Keratinocyte (primary cell): ENCODE data around the gene FTO. TPM values are rescaled to one million over a fixed set of nuclear protein-coding genes. Genes with fewer than 3 reads are reported as not detected.
A peak's percentile ranks its signal among the peaks of the same experiment; 100 is the strongest.

ENCODE experiments used
- DNase-seq: peaks from one replicate; pipeline ENCODE4 v3.0.0-alpha.2; 2011; ENCODE audit warnings: low read depth, missing footprints, low spot score
- FAIRE-seq: peaks from 2 replicates; lab custom pipeline; 2011; peaks lifted over from hg19 to GRCh38; lab: Jason Lieb, UNC
- H2AFZ ChIP-seq: 2 replicates; pipeline ENCODE4 v1.6.0; 2012; ENCODE audit warnings: low read length, control low read depth, inconsistent platforms; ENCODE audit not compliant: control insufficient read depth
- H3K27ac ChIP-seq: 2 replicates; pipeline ENCODE4 v1.5.1; 2011; ENCODE audit warnings: low read length; ENCODE audit not compliant: control insufficient read depth, insufficient read depth
- H3K27me3 ChIP-seq: 3 replicates; pipeline ENCODE4 v1.6.0; 2011; ENCODE audit warnings: low read length; ENCODE audit not compliant: control insufficient read depth, insufficient read depth; ENCODE audit errors: extremely low read depth
- H3K36me3 ChIP-seq, 2 experiments: 2 replicates in 1 of 2; 3 replicates in 1 of 2; pipeline ENCODE4 v1.5.1; 2011; ENCODE audit warnings: low read length in 2 of 2, mild to moderate bottlenecking in 1 of 2; ENCODE audit not compliant: control insufficient read depth in 2 of 2, insufficient read depth in 2 of 2; ENCODE audit errors: extremely low read depth in 1 of 2
- H3K4me1 ChIP-seq: 3 replicates; pipeline ENCODE4 v1.5.1; 2011; ENCODE audit warnings: low read length; ENCODE audit not compliant: control insufficient read depth, insufficient read depth; ENCODE audit errors: extremely low read depth
- H3K4me2 ChIP-seq: 3 replicates; pipeline ENCODE4 v1.6.0; 2011; ENCODE audit warnings: low read depth, low read length; ENCODE audit not compliant: control insufficient read depth, insufficient read depth; ENCODE audit errors: extremely low read depth
- H3K4me3 ChIP-seq, 3 experiments: fragments of 200-600 bp in 1 of 3; sonication (generic) in 1 of 3; 2 replicates in 2 of 3; 3 replicates in 1 of 3; pipeline ENCODE4 v1.5.1; 2011 to 2016; ENCODE audit warnings: low read length in 3 of 3, mild to moderate bottlenecking in 3 of 3, control low read depth in 2 of 3, inconsistent platforms in 1 of 3, low read depth in 1 of 3, mixed read lengths in 1 of 3, mixed run types in 1 of 3, moderate library complexity in 1 of 3; ENCODE audit not compliant: control insufficient read depth in 2 of 3, insufficient read depth in 2 of 3; ENCODE audit errors: extremely low read depth in 1 of 3
- H3K79me2 ChIP-seq: 2 replicates; pipeline ENCODE4 v1.6.0; 2012; ENCODE audit warnings: low read length; ENCODE audit not compliant: control insufficient read depth, insufficient read depth
- H3K9ac ChIP-seq: 3 replicates; pipeline ENCODE4 v1.6.0; 2011; ENCODE audit warnings: low read length; ENCODE audit not compliant: control insufficient read depth, insufficient read depth; ENCODE audit errors: extremely low read depth
- H3K9me1 ChIP-seq: 3 replicates; pipeline ENCODE4 v1.6.0; 2011; ENCODE audit warnings: low read length; ENCODE audit not compliant: control insufficient read depth, insufficient read depth; ENCODE audit errors: extremely low read depth
- H3K9me3 ChIP-seq: 2 replicates; pipeline ENCODE4 v1.5.1; 2012; ENCODE audit warnings: low read depth, low read length; ENCODE audit not compliant: control insufficient read depth
- H4K20me1 ChIP-seq: 3 replicates; pipeline ENCODE4 v1.6.0; 2011; ENCODE audit warnings: low read length; ENCODE audit not compliant: control insufficient read depth, insufficient read depth; ENCODE audit errors: extremely low read depth
- CTCF ChIP-seq, 3 experiments: IDR thresholded peaks in 1 of 3; conservative IDR thresholded peaks in 1 of 3; optimal IDR thresholded peaks in 1 of 3; 2 replicates in 2 of 3; 3 replicates in 1 of 3; pipeline versions ENCODE3 to v1.5.1; 2011; ENCODE audit warnings: low read length in 3 of 3, mild to moderate bottlenecking in 3 of 3, moderate library complexity in 2 of 3, control low read depth in 1 of 3, inconsistent platforms in 1 of 3; ENCODE audit not compliant: insufficient read depth in 2 of 3; ENCODE audit errors: extremely low read depth in 1 of 3
- EZH2 ChIP-seq: IDR thresholded peaks from one replicate; pipeline ENCODE4 v1.6.1; 2012; ENCODE audit warnings: inconsistent platforms, mild to moderate bottlenecking, low read length, moderate library complexity
- dilution Hi-C: fragments of 300-500 bp; cut with MboI; formaldehyde crosslinking; loops from one replicate; pipeline ENCODE4 v1.7.0; 2020; ENCODE audit warnings: low sequenced_read_pairs; ENCODE audit not compliant: extremely low pct_ligation_motif_present
- polyA plus RNA-seq, 5 experiments: library from polyadenylated mRNA; depleted of rRNA in 3 of 5; stranded (reverse) in 3 of 5; stranded (forward) in 1 of 5; unstranded in 1 of 5; fragments of >200 nt; gene quantifications; 1 replicate in 1 of 5; 2 replicates in 3 of 5; 3 replicates in 1 of 5; pipeline versions ENCODE4 v1.2.1 to v1.2.3, GENCODE V29; 2011 to 2012; ENCODE audit warnings: missing spikeins in 2 of 5, low read depth in 1 of 5, low replicate concordance in 1 of 5

FTO gene
- polyA plus RNA-seq, 1 donor (not counting 4 experiments of a cell fraction or from before 2014, with no cell fraction given): 56.4 TPM

GRCh38 chr16:53817812-53818550 is 114.0 kb downstream of the FTO start:
- H3K9me1 ChIP-seq: no peaks in the 10 kb centered on the region
- FAIRE-seq: no peak
- peak overlapping the region; percentile 96 for H3K27ac ChIP-seq
- no peaks in the 10 kb centered on the region for H3K27me3 ChIP-seq
- H3K4me2 ChIP-seq: peak overlapping the region; percentile 69
- no peaks in the 10 kb centered on the region for H4K20me1 ChIP-seq
- H3K4me1 ChIP-seq: peaks cover 61% of the 10 kb centered on the region
- dilution Hi-C loops: no loop called here
- H2AFZ ChIP-seq: no peak overlapping the region
- H3K9me3 ChIP-seq: no peaks in the 10 kb centered on the region
- no peak for DNase-seq
- no peaks in the 10 kb centered on the region for H3K36me3 ChIP-seq
- peaks cover 3% of the 10 kb centered on the region for H3K79me2 ChIP-seq
- H3K4me3 ChIP-seq: no peak overlapping the region
- TF ChIP-seq EZH2: no peak
- TF ChIP-seq CTCF (optimal IDR thresholded peaks at IDR 0.05 in 1 of 3, IDR thresholded peaks at IDR 0.05 in 1 of 3, conservative IDR thresholded peaks at IDR 0.05 in 1 of 3; ENCODE audit: extremely low read depth in 1 of 3, insufficient read depth in 2 of 3, low read length in 3 of 3): no peak
- peak overlapping the region; percentile 47 for H3K9ac ChIP-seq

- Histone ChIP-seq H3K9me3 (no peaks in the 10 kb centered on the region), H3K36me3 (peaks cover 0 to 5% of the 10 kb centered on the region in 2 experiments), H2AFZ (no peak overlapping the region), H3K27me3 (no peaks in the 10 kb centered on the region), H3K4me1 (peaks cover 43% of the 10 kb centered on the region), H3K4me2 (peak overlapping the region; percentile 68), H4K20me1 (no peaks in the 10 kb centered on the region), H3K27ac (peak overlapping the region; percentile 65), H3K79me2 (peaks cover 6% of the 10 kb centered on the region), H3K9ac (no peak overlapping the region), H3K9me1 (no peaks in the 10 kb centered on the region), H3K4me3 (no peak overlapping the region)
- no peak for FAIRE-seq
- TF ChIP-seq CTCF (optimal IDR thresholded peaks at IDR 0.05 in 1 of 3, IDR thresholded peaks at IDR 0.05 in 1 of 3, conservative IDR thresholded peaks at IDR 0.05 in 1 of 3; ENCODE audit: extremely low read depth in 1 of 3, insufficient read depth in 2 of 3, low read length in 3 of 3): no peak
- no peak for TF ChIP-seq EZH2
- dilution Hi-C loops: no loop called here
- DNase-seq: peak; percentile 30
Observed at GRCh38 chr16:53821487-53821886, 117.5 kb downstream of the FTO start.
